NCI-H446 treated with DMSO at 0.1 percent for 48 hours (cell line): ENCODE data around the gene SF3B2.
"Not testable (repeated sequence)": the region's sequence is repeated elsewhere in the genome, so short reads cannot be mapped to it uniquely, and the experiment has no call there.

ENCODE experiments used
- DNase-seq: peaks from one replicate; lab custom pipeline; 2025; lab: John Stamatoyannopoulos, UW

SF3B2 gene, protein sequence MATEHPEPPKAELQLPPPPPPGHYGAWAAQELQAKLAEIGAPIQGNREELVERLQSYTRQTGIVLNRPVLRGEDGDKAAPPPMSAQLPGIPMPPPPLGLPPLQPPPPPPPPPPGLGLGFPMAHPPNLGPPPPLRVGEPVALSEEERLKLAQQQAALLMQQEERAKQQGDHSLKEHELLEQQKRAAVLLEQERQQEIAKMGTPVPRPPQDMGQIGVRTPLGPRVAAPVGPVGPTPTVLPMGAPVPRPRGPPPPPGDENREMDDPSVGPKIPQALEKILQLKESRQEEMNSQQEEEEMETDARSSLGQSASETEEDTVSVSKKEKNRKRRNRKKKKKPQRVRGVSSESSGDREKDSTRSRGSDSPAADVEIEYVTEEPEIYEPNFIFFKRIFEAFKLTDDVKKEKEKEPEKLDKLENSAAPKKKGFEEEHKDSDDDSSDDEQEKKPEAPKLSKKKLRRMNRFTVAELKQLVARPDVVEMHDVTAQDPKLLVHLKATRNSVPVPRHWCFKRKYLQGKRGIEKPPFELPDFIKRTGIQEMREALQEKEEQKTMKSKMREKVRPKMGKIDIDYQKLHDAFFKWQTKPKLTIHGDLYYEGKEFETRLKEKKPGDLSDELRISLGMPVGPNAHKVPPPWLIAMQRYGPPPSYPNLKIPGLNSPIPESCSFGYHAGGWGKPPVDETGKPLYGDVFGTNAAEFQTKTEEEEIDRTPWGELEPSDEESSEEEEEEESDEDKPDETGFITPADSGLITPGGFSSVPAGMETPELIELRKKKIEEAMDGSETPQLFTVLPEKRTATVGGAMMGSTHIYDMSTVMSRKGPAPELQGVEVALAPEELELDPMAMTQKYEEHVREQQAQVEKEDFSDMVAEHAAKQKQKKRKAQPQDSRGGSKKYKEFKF

GRCh38 chr11:66051766-66052663 is at the start of gene SF3B2:
Gene SF3B2 (plus strand): TSS chr11:66052364. CDS start chr11:66052385, 21 bp downstream.
- DNase-seq, result peak; percentile 98

DNA sequence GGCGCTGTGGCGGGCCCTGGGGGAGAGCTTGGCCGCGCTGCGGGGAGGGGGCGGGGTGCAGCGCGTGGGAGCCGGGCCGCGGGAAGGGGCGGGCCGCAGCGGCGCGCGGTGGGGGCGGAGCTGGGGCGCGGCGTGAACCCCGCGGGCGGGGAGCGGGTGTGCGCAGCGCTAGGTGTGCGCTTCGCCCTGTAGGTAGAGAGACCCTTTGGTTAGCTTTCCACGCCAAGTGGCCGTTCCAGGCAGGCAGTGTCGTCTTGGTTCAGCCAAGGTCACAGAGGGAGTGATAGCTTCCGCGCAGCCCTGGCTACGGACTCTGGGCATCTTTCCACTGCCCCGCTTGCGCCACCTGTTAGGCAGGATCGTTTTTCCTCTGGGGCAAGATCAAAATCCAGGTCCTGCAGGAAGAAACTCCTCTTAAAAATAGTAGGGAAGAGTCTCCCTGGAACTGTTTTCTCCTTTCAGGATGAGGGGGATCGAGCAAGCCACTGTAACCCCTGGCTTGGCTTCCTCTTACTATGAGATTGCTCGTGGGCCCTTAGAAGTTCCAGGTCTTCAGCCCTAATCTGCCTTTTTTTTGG is 49.4 kb upstream of the SF3B2 start:
- no peak for DNase-seq

DNA sequence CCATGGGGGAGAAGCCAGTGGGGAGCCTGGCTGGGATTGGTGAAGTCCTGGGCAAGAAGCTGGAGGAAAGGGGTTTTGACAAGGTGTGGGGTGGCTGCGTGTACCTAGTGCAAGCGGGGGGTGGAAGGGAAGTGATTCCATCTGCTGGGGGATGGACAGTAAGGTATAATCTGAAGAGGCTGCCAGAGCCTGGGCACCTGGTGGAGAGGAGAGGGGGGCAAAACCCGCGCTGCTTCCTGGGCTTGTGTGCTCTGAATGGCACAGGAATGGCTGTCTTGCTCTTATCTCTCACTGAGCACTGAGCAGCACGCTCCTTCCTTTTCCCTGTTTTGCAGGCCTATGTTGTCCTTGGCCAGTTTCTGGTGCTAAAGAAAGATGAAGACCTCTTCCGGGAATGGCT is 48.9 kb upstream of the SF3B2 start:
- no peak for DNase-seq

DNA sequence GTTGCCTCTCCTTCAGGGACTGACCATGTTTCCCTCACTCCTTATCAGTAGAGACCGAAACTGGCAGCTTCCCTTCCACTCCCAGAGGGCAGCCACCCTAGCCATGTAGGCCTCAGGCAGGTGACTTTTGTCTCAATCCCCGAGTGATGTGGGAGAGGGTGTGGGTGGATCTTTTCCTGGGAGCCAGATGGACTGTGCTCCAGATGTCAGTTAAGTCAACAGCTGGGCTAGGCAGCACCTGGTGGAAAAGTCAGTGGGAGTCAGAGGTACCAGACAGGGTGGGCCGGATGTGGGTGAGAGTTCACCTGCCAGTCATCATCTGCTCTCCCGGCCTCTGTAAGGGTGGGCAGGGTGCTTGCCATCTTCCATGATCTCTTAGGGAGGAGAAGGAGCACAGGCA is 48.0 kb upstream of the SF3B2 start:
- no peak for DNase-seq

- DNase-seq, result no peak
These were observed 45.9 kb upstream of the SF3B2 start for GRCh38 chr11:66006134-66006890.

DNA sequence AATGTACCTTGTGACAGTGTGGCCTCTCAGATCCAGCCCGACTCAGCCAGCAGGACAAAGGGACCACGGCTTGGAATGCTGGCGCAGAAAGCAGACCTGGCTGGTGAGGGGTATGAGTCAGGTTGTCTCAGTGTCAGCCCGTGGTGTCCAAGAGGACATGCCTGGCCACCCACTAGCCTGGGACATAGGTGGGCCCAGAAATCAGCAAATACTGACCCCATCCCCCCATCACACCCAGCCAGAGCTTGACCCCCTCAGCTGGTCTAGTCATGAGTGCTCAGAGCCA is 45.3 kb upstream of the SF3B2 start:
- DNase-seq, result no peak

GRCh38 chr11:66007201-66007634 is 44.9 kb upstream of the SF3B2 start:
- no peak for DNase-seq

DNA sequence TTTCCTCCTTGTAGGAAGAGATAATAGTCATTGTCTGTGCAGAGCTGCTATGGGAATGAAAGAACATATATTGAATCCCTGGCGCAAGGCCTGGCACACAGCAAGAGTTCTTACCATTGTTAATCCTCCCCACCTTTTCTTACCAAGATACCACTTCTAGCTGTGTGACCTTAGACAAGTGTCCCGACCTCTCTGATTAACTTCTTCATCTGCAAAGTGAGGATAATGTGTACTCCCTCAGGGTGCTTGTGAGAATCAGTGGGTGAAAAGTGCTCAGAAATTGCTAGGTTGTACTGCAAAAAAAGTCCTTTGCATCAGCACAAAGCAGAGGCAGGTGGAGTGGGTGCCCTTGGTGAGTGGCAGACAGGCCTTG is 44.1 kb upstream of the SF3B2 start:
- DNase-seq, result no peak

DNA sequence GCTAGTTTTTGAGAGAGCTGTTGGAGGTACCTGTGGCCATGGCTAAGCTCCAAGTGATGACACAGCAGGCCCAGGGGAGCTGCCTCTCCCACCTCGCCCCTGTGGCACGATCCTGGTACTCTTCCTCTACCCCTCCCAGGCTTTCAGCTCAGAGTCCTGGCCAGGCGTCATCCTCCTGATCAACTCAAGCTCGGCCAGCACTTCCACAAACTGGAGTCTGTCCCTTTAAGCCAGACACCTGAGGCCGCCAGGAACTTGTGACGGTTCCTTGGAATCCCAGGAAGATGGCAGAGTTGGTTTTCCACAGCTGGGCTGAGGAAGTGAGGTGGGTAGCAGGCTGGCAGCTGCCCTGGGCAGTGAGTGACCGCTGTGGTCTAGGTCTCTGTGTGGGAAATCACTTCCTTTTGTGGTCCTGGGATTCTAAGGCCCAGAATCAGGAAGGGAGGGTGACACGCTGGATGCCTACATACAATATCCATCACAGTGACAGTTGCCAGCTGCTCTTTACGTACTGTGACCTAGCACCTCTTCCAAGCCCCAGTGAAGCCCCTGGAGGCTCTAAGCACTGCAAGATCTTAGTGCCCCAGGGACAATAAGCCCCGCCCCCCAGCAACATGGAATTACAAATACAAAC is 43.6 kb upstream of the SF3B2 start:
- no peak for DNase-seq

DNA sequence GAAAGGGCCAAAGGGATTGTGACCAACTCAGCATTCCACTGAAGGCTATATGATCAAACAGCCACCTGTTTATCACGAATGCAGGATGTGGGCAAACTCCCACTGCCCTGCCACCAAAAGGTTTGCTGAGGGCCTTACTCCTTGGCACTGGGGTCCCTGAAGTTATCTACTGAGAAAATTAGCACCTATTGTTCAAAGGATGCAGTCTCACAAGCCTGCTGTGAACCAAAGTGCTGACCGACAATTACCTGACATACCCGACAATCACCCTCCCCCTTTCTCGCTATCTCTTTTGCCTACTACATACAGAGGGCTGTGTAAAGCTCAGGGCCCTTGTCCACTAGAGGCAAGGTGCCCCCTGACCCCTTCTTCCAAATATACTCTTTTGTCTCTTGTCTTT is 42.1 kb upstream of the SF3B2 start:
- DNase-seq, result not testable (repeated sequence)

DNA sequence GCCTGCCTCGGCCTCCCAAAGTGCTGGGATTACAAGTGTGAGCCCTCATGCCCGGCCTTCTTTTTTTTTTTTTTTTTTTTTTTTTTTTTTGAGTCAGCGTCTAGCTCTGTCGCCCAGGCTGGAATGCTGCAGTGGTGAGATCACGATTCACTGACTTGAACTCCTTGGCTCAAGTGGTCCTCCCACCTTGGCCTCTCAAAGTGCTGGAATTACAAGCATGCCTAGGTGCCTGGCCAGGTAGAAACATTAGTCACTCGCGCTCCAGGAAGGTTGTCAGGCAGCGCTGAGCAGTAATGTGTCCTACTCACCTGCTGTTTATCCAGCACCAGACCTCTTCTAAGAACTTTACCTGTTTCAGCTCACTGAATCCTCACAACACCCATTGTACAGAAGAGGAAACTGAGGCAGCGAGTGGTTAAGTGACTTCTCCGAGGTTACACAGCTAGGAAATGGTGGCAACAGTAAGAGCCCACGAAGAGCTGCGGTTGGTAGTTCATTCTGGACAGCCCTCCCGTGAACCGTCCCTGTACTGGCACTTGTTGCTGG is 40.9 kb upstream of the SF3B2 start:
- no peak for DNase-seq

GRCh38 chr11:66011785-66012303 is 40.3 kb upstream of the SF3B2 start, which contains the start of gene CST6:
Gene CST6 (plus strand): TSS chr11:66012008. CDS start chr11:66012045, 37 bp downstream.
- no peak for DNase-seq

DNA sequence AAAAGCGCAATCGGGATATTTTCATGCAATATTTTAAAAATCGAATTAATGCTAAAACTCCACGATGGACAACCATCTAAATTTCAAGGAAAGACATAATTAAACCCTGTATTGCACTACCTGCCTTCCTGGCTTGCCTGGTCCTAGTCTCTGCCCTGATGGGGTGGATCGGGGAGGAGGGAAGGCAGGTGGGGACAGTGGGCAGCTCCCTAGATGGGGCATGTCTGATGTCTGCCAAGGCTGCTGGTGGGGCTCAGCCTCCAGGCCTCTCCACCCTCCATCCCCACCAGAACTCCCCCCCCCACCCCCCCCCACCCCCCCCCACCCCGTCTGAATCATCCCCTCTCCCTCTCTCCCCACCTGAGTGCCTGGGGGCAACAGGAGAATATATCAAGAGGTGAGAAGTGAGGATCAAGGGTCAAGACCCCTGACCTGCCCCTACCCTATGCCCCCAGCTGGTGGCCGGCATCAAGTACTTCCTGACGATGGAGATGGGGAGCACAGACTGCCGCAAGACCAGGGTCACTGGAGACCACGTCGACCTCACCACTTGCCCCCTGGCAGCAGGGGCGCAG is 39.7 kb upstream of the SF3B2 start:
- no peak for DNase-seq

- DNase-seq, result no peak
These were observed 39.0 kb upstream of the SF3B2 start for GRCh38 chr11:66012946-66013761.

GRCh38 chr11:66013762-66014100 is 38.4 kb upstream of the SF3B2 start:
- no peak for DNase-seq

GRCh38 chr11:66014804-66015453 is 37.2 kb upstream of the SF3B2 start:
- DNase-seq, result no peak

DNA sequence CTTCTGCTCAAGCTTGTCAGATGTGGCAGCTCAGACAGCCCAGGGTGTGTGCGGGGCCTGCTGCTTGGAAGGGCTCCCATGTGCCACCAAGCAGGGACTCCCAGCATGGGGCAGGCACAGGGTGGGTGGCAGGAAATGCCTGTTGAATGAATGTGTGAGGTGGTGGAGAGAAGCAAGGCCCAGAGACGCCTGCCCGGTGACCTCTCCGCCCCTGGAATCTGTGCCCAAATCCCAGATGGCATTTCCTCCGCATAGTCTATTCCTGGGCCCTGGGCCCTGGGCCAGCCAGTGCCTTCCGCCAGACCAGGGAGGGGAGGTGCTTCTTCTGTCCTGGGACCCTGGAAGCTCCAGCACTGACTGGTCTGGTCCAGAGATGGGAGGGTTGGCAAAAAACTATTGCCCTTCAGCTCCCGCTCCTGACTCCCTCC is 36.7 kb upstream of the SF3B2 start:
- DNase-seq, result no peak
